GM21360 (cell line): ENCODE results near the gene MEIS1.

ENCODE experiments used
- ATAC-seq: cut with Tn5 transposase; IDR thresholded peaks from one replicate; pipeline ENCODE4 v1.9.1; 2021; ENCODE audit warnings: mild to moderate bottlenecking, moderate library complexity; ENCODE audit not compliant: unreplicated experiment

MEIS1 gene

DNA sequence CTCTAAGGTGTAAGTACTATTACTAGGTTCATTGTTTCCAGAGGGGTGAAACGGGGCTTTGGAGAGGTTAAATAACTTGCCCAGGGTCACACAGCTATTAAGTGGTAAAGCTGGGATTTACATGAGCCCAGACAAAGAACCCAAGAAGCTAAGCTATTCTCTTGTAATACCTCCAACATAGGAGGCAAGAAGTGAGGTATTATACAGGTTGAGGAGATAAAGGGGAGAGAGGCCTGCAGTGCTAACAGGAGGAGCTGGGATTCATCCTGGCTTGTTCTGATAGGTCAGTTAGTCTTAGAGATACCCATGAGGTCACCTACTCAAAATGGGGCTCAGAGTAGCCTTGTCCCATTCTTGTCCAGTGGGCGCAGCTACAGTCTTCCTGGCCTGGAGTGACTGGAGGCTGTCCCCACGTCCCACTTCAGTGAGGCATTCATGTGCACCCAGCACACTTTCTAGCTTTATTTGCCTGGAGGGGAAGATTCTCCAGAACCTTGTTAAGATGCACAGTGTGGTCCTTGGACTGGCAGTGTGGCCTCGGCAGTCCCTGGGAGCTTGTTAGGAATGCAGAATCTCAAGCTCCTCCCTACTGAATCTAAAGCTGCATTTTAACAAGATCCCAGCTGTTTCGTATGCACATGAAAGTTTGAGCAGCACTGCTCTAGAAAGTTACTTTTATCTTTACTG is 63.5 kb downstream of the MEIS1 start:
- ATAC-seq, result no peak

DNA sequence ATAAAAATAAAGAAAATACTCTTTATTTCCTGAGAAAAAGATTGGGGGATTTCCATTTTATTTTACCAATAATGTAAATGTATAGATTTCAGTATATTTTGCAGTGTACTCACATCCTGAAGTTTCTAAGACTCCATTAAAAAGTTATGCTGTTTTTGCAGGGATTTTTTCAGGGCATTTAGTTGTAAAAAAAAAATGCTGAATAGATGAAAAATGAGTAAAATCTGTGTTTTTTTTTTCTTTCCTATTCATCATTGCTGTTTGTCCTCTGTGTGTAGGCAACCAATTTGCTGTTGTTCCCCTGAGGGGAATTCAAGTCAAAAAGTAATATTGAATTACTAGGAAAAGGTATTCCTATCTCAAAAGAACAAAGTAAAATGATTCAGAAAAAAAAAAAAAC is 66.3 kb downstream of the MEIS1 start:
- no peak for ATAC-seq

DNA sequence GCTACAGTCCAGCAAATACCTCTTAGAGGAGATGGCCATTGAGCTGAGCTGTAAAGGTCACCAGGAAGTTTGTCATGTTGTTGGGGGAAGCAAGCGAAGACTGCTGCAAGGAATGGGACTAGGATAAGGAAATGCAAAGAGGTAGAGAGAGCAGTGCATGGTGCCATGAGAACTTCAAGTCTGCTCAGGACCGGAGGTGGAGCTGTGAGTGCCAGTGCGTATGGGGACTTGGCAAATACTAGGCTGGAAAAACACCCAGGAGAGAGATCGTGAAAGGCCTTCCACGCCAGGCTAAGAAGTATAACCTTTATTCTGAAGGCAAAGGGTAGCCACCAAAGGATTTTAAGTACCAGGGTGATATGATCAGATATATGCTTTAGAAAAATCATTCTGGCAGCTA is 71.3 kb downstream of the MEIS1 start:
- ATAC-seq, result no peak

DNA sequence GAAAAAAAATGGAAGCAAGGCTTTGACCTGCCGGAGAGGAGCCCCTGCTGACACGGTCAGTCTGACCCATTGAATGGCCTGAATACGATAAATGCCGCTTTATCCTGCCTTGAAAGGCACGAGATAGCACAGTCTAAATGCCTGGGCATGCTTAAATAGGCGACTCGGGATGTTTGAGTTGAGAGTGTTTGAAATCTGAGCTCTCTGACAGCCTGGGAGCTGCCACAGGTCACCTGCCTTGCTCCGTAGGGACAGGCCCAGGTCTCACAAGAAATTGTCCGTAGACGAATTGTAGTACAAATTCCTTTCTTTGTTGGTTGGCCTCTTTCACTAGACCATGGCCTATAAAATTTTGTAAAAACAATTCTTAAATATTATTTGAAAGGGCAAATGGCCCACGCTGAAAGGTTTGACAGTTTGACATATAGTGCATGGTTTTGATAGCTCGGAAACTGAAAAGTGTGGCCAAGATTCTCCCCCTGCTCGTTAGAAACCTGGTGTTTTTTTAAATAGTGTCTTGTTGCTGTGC is 72.8 kb downstream of the MEIS1 start:
- no peak for ATAC-seq

DNA sequence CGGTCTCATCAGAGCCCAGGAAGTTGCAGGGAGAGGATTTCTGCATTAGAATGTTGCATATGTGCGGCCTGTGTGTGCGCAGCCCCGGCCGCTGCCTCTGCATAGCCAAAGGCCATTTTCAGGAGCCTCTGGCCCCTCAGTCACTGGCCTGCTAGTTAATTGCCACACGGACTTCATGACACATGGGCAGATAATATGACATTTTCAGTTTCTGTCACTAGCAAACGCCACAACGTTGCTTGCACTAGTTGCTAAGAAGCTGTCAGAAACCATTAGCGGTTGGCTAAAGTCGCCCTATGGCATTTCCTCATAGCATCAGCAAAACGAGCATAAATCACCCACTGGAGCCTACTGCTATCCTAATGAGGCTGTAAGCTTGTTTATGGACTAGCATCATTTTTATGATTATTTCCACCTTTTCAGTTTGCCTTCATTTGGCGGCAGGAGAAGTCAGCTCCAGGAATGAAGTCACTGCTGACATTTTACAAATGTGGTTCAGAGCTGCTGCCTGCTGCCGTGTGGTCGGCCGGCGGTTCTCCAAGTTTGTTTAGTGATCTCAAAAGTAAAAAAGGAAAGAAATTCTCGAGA is 73.7 kb downstream of the MEIS1 start:
- ATAC-seq, result no peak

DNA sequence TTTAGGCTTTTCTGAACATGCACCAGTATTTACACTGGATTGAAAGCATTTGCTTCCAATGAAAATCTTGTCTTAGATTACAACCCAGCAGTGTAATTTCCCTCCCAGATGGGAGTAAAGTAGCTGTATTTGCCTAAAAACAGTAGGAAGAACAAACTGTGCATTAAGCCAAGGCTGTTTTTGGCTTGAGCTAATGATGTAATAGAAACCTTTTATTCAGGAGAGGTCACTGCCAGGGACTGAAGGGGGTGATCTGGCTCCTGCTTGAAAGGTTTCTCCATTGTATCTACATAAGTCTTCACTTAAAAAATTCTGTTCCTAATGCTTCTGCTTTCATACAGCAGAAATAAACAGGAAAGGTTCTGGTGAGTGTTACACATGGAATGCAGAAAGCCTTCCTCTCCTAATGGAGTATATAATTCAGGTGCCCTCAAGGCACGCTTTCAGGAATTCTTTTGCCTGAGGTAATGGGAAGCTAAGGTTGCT is 74.4 kb downstream of the MEIS1 start:
- no peak for ATAC-seq

DNA sequence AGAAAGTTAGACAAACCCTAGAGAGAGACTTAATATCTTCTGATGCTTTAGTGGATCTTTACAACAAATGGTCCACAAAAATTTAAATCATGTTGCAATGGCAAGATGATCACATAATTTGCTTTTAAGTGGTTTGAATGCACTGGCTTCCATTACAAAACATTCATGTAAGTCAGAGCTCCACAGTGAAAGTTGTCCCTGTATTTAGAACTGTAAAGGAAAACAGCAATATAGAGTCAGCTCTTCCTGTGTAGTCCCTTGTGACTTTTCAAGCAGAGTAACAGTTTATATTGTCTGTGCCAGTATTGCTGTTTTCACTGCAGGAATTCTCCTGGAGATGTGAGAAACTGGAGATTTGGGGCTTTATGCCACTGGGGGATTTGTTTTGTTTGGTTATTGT is 77.7 kb downstream of the MEIS1 start:
- no peak for ATAC-seq

DNA sequence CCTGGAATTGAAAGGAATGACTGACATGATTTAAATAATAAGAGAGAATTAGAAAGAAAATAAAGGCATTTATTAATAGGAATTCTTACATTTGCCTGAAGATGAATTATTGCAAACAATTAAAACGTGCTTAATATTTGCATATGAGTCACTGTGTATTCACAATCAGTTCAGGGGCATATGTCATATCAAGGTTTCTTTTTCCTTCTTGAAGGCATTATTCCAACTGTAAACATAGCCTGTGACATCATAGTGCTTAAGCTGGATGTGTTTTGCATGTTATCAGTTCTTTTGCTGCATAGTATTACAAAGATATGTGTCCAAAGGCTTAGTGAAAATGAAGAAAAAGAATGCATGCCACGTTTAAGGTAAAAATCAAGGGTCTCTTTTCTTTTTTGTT is 80.8 kb downstream of the MEIS1 start:
- no peak for ATAC-seq

DNA sequence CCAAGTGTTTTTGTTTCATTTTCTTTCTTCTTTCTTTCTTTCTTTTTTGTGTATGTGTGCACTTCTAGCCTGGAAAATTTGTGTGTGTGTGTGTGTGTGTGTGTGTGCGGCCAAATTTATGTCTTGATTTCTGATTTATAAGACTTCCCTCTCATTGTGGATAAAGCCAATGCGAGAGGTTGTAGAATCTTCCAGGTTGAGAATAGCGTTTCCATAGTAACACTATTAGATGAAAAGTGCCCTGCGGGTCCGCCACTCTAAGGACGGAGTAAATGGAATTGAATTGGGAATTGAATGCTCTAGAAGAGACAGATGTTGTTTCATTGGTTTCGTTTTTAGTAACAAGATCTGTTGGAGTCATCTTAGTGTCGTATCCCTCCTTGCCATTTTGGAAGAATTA is 81.6 kb downstream of the MEIS1 start:
- ATAC-seq, result no peak

DNA sequence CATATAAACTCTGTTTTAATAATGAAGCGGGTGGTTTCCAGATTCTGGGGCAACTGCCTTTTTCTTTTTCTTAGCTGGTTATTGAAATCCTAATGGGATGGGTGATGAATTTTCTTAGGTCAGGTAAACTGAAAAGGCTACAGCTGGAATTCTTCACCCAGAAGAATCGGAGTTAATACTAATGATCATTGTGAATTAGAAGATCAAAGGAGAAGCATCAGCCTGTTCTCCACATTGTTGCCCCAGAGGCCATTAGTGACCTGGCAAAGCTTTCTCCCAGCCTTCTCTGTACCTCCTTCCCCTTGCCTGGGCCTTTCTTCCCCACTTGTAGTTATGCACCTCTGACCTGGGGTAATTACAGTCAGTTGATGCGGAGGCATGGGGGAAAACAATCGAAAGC is 82.8 kb downstream of the MEIS1 start:
- no peak for ATAC-seq

DNA sequence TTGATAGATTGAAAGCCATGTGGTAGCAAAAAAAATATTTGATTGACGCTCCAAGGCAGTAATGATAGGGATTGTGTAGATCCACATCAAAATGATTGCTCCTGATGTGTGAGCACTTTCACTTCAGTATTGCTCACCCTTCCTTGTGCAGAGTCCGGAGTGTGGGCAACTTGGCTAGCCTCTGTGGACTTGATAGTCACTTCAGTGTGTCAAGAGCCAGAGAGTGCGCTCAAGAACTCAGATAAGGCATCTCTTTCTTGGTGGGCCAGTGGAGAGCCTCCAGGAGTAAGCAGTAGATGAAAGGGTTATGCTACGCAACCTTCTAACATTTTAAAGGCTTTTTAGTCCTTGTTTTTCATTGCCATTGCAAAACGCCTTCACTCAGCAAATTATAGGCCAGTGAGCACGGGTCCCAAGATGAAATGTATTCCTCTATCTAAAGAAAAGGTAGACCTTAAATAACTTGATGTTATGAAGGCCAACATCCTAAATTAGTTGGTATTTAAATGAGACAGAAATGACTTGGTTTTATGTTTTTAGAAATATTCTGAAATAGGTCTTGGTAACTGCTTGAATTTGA is 84.4 kb downstream of the MEIS1 start:
- ATAC-seq, result no peak

DNA sequence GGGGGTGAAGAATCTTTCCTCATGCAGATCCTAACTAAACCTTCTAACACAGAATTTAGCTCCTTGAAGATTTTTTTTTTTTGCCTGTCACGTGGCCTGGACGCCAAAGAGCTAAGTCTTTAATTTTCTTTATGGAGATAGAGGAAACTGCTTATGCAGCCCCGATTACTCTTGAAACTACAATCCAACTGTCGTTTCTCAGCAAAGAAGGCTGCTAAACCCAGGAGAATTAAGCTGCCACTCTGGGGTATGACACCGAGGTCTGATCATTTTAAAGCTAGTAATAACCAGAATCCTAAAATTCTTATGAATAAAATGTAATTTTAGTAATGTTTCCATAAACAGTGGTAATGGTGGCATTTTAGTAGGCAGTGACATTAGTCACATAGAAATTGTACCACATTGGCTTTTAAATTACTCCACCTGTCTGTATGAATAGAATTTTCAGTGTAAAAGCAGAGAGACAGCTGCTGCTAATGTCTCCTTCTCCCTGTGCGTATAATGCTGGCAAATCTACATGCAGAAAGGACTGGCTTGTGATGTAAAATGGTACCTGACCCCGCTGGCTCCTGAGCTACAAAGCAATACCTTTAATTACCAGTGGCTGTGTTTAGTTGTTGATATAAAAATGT is 86.5 kb downstream of the MEIS1 start:
- no peak for ATAC-seq

DNA sequence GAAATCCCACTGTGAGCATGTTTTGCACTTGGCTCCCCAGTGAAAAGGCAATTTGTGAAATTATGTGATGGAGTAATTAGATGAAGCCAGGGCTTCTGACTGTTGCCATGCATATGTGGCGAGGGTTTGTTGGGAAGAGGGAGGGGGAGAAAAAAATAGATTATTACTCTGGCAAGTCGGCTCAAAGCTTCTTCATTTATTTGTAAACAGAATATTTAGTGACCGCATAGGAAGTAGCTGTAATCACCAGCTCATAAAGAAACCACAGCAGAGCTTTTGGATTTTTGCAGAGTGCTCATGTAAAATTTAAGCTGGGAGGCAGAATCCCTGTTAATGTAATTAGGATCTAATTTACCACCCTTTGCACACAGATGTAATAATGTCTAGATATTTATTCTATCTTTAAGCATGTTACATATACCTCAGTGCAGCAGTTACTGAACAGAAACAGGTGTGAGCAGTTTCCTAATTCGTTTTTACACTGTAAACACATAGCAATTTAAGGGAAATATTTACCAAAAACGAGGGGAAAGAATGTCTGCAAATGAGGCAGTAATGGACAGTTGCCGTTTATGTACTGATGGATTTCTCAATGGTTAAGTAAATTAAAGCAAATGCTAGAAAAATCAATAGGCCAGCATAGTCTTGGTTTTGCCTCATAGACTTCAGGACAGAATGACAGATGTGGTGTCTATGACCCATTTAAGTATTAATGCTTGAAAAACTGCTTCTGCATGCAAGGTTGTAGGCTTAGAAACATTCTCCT is 87.9 kb downstream of the MEIS1 start:
- ATAC-seq, result no peak

DNA sequence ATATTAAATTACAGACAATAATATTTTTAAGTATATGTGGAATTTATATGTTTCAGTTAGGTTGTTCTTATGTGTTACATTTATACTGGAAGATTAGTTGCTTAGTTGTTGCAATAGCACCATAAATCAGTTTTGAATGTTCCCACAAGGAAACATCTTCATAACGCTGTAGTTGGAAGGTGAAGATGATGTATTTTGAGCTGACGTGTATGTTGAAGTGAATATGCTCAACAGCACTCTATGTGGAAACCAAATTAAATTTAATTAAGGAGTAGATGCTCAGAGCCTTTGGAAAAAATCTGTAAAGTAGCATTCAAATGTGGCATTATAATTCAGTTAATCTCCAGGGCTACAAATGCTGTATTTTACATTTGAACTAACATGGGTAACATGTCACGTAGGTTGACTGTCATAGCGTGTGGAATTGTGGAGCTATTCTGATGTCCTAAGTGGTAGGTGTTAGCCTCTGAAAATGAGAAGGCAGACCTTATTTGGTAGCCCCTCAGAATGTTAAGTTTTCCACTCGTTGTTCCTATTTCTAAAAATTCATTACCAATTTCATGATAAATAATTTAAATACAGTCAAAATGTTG is 88.5 kb downstream of the MEIS1 start:
- no peak for ATAC-seq

DNA sequence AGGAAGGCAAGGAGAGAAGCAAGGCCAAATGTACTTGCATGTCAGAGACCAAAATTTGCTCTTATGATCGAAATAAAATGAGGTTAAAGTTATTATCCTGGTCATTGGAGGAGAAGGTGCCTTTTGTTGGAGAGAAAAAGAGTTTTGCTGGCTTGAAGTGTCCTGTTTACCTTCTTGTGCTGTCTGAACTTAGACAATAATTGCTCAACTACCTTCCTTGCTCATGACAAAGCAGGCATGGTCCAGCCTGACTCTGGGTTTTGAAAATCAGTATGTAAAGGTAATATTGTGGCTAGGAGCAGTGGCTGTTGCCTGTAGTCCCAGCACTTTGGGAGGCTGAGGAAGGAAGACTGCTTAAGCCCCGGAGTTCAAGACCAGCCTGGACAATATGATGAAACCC is 89.1 kb downstream of the MEIS1 start:
- no peak for ATAC-seq

DNA sequence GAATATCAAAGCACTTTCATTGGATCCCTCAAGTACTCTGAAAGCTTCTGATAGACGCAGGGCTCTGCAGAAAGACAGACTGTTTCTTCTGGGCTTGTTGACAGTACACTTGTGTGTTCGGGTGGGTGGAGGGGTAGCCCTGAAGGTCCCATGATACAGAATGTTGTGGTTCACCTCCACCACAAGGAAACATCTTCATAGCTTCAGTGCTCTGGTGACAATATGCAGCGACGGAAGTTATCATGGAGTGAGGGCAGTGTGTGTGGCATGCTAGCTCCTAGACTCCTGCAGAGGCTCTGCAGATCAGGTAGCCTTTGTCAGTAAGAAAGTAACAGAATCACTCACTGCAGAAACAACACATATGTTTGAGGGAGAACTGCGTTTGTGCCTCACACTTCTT is 90.7 kb downstream of the MEIS1 start:
- ATAC-seq, result no peak

DNA sequence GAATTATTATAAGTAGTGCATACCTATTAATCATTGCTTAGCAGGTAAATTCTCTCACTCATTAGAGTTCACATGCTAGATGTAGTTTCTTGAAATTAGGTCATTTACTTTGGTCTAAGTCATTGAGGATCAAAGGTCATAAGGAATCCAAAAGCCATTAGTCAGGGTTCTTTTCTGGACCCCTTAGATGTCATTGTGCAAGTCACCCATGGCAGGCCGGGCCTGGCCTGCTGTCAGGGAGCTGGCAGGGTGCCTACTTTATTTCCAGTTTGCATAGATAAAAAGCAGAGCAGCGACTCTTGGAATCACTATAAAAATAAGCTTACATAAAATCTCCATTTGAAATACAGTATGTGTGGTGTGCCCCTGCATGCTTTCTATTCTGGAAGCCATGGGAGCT is 91.3 kb downstream of the MEIS1 start:
- ATAC-seq, result no peak

DNA sequence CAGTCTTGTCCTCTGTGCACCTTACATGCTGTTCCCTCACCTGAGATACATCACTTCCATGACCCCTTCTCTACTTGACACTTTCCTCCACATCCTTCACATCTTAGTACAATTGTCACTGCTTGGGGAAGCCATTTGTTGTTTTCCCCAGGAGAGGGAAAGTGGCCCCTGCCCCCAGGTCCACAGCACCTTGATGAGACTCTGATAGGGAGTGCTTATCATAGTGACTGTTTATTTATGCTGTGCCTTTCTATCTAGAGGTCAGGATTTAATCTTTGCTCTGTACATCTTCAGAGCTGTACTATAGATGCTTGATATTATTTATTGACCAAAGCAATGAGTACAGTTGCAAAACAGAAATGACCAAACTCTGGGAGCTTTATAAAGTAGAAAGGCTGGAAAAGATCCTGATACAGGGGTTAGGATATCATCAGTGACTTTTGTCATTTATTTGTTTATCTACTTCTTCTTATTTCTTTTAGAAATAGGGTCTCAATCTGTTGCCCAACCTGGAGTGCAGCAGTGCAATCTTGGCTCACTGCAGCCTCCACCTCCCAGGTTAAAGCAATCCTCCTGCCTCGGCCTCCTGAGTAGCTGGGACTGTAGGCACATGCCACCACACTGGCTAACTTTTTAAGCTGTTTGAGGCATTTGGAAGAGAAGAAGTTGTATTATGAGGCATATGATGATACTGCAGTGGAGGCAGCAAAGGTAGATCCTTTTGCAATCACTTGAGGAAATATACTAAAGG is 94.2 kb downstream of the MEIS1 start:
- ATAC-seq, result no peak

DNA sequence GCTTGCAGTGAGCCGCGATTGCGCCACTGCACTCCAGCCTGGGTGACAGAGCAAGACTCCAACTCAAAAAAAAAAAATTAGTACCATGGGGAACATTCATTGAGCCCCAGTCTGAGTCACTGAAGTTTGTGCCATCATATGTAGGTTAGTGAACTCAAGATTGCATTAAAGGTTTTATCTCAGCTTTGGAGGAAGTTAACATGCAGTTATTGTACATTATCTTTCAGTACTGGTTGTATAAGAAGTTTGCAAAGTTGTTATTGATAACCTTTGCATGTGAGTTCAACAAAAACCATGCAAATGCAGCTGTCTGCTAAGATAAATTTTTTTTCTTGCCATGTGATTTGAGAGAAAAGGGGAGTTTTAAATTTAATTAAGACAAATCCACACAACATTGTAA is 95.7 kb downstream of the MEIS1 start:
- ATAC-seq, result no peak

DNA sequence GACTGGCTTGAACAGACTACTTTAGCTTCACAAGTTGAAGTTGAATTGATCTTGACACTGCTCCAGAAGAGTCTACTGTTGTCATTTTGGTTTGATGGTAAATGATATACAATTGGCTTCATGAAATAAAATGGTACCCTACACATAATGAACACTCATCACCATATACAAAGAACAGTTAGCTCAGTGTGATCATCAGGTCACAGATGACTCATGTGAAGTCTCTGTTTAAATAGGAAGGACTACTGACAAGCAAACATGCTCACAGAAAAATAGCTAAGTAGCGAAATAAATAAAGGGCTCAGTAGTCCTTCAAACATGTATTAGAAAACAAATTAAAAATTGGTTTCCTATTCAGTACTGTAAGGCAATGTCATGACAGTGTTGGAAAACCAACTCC is 96.2 kb downstream of the MEIS1 start:
- no peak for ATAC-seq
